GM12891 (cell line): ENCODE data around the gene ST3GAL4.

Source experiments
- POLR2A ChIP-seq: IDR thresholded peaks from 2 replicates; pipeline ENCODE4 v1.6.1; 2011; ENCODE audit warnings: low read depth, low read length, control low read depth
- POLR2AphosphoS5 ChIP-seq: IDR thresholded peaks from 2 replicates; pipeline ENCODE4 v1.6.1; 2011; ENCODE audit warnings: low read depth, low read length, control low read depth
- SPI1 ChIP-seq: IDR thresholded peaks from 2 replicates; pipeline ENCODE4 v1.6.1; 2011; ENCODE audit warnings: low read depth, low read length, control low read depth
- TAF1 ChIP-seq: IDR thresholded peaks from 2 replicates; pipeline ENCODE4 v1.6.1; 2011; ENCODE audit warnings: low read depth, low read length, control low read depth

GRCh38 chr11:126328001-126328390, 27.5 kb upstream of the ST3GAL4 start:
- no peak for TF ChIP-seq POLR2A
- no peak for TF ChIP-seq POLR2AphosphoS5
- no peak for TF ChIP-seq SPI1
- TF ChIP-seq TAF1: no peak
